Activated T-cell treated with anti-CD3 and anti-CD28 coated beads, Interleukin-2, amount 50 U/mL, for 48 hours (primary cell): ENCODE results near the gene ALPL.
A peak's percentile ranks its signal among the peaks of the same experiment; 100 is the strongest.

ENCODE experiments used
- DNase-seq, 2 experiments: peaks; one replicate each; pipeline ENCODE4 v3.0.0-alpha.2; 2020

ALPL gene

DNA sequence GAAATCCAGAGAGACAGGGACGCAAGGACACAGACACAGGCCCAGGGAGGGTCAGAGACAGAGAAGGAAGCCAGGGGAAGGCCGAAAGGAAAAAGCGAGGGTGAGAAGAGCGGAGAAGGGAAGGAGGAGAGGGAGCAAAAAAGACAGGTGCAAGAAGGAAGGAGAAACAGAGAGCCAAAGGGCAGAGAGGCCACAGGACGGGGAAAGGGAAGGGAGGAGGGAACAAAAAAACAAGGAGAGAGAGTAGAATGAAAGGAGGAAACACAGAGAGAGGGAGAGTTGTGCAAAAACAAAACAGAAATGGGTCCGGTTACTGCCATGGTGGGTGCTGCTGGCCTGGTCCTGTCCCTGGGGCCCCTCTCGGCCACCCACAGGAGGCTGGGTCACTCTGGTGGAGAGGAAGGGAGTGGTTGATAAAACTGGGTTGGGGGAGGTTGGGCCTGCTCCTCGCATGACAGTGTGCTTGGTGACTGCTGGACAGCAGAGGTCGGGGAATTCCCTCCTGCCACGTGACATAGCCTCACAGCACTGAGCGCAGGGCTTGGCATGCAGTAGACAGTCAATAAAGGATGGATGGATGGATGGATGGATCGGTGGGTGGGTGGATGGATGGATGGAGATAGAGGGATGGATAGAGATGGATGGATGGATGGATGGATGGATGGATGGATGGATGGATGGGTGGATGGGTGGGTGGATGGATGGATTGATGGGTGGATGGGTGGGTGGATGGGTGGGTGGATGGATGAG is 95.2 kb downstream of the ALPL start:
- no peak for DNase-seq

DNA sequence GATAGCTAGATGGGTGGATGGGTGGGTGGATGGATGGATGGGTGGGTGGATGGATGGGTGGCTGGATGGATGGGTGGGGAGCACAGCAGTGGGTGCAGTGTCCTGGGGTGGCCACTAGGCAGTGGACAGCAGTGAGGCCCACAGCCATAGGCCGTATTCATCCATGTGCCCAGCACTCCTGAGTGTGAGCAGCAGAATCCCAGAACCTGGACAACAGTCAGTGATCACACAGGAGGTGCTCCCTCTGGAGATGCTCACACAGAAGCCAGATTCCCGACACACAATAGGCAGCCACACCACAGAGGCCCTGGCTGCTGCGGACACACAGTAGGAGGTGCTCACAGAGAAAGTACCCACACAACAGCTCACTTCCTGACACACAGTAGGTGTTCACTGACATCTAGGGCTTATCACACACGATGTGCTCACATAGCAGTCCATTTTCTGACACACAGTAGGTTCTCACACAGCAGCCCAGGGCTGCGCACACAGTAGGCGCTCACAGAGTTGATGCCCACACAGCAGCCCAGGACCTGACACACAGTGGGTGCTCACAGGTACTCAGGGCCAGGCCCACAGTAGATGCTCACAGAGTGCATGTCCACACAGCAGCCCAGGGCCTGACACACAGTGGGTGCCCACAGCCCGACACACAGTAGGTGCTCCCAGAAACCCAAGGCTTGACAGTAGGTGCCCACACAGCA is 95.9 kb downstream of the ALPL start:
- no peak for DNase-seq

DNA sequence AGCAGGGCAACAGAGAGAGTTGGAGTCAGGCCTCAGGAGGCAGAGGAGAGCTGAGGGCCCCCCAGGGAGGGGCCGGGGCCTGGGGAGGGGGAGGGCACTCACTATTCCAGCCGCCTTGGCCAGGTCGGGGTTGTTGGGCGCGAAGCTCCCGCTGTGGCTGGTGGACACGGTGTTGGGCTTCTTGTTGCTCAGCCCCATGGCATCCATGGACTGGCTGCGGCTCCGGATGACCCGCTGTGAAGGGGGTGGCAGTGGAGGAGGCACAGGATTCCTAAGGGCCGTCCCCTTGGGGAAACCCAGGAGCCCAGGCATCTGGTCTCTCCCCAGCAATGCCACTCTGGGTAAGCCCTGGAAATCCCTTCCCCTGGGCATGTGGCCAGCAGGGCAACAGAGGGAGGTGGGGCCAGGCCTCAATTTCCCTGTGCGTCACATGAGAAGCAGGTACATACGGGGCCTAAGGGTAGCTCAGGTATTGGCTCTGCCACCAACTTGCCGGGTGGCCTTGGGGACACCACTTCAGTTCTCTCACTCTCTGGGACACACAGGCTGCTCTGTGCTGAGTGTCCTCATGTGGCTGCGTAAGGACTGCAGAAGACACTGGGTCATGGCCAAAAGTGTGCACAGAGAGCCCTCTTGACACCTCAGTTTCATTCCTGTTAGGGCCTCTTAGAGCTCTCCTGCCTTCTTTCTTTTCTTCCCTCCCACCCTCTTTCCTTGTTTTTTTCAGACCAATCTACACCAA is 96.9 kb downstream of the ALPL start:
- DNase-seq: no peak

DNA sequence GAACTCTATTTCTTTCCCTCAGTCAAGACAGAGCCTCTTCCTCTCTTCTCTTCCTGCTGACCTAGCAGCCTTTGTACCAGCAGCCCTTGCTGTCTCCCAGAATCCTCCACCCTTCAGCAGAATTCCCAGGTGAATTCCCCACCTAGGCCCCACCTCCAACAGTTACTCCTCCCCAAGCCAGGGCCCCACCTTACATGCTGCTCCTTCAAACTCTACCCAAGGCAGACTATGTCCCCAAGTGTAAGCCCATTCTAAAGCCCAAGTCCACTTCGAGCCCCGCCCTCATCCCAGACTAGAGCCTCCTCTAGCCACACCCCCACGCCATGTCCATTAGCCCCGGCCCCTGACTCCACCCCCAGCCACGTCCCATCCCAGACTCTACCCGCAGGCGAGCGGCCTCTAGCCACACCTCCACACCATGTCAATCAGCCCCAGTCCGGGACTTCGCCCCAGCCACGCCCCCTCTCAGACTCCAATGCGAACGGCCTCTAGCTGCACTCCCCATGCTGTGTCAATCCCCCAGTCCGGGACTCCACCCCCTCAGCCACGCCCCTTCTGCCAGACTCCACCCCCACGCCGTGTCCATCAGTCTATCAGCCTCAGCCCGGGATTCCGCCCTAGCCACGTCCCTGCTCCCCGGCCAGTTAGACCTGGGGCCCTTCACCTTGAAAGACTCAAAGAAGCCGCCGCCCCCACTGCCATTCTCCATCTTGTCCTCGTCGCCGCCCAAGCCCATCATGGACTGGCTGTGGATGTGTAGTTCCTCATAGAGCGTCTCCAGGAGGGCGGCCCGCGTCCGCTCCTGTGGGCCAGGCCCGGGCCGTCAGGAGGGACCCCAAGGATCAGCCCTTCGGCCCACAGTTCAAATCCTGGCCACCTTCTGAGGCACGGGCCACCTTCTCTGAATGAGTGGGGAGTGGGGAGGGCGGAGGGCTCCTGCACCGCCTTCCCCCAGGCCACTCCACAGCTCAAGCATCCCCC is 98.6 kb downstream of the ALPL start:
- peak; percentile 82 for DNase-seq

DNA sequence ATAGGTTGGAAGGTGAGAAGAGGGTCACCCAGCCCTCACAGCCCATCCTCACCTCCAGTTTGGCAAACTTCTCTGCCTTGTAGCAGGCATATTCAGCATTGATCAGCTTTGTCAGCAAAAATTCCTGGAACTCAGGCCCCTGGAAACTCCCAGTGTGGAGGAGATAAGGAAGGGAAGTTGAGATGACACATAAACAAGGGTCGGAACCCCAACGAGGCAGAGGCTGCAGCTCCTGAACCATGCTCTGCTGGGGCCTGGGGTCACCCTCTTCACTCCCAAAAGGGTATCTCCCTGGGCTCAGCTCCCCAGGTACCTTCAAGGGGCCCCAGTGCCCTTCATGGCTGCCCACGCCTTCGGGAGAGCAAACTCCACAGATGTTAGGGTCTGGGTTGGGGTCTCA is 99.6 kb downstream of the ALPL start:
- no peak for DNase-seq

DNA sequence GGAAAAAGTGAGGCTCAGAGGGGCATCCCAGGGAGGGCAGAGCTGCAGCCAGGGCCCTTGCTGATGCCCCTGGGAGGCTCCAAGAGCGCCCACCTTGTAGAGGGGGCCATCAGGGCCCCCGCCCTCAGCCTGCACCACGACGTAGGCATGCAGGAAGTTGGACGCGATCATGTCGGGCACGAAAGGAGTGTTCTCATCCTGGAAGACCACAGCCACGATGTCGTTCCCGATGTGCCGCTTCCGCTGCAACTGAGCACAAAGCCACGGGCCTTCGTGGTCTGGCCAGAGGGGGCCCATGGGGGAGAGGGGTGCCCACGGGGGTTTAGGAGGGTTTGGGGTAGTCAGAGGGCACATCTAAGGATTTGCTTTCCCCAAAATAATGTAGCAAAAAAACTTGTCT is 100.8 kb downstream of the ALPL start:
- no peak for DNase-seq

DNA sequence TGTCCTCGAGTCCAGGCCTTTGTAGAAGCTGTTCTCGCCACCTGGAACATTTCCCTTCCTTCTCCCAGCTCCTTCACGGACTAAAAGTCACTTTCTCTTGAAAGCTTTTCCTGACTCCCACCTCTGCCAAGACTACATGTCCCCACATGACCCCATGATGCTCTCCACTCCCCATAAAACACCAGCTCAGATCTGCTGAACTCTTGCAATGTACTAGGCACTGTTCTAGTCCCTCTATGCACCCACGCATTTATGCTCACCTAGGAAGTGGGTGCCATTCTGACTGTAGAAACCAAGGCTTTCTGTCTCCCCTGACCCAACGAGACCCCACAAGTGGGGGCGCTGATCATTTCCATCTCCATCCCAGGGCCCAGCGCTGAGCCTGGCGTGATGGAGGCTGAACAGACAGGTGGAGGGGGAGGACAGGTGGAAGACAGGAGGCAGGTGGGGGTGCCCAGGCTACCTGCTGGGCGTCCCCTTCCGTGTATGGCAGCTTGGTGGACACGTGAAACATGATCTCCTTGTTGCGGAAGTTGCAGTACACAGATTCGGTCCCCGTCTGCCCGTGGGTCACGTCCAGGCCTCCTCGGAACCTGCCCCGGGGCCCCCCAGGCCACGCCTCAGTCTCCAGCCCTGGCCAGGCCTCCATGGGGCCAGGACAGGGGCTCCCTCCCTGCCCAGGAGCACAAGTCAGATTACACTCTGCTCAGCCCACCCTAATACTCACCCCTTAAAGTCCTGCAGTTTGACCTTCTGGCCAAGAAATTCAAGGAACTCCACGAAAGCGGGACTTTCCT is 102.0 kb downstream of the ALPL start:
- no peak for DNase-seq

DNA sequence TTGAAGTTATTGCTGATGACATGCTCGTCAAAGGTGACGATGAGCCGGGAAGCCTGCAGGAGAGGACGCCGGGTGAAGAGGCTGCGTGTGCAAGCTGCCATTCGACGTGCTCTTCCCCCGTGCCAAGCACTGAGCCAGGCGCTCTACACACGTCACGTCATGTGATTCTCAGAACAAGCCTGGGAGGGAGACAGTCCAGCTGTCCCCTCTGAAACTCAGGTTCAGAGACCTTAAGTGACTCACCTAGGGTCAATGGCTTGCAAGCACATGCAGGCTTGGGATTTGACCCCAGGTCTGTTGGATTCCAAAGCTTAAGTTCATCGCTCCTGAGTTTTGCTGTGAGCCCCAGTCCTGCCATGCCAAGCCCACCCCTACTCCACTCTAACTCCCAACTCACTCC is 102.8 kb downstream of the ALPL start:
- no peak for DNase-seq

DNA sequence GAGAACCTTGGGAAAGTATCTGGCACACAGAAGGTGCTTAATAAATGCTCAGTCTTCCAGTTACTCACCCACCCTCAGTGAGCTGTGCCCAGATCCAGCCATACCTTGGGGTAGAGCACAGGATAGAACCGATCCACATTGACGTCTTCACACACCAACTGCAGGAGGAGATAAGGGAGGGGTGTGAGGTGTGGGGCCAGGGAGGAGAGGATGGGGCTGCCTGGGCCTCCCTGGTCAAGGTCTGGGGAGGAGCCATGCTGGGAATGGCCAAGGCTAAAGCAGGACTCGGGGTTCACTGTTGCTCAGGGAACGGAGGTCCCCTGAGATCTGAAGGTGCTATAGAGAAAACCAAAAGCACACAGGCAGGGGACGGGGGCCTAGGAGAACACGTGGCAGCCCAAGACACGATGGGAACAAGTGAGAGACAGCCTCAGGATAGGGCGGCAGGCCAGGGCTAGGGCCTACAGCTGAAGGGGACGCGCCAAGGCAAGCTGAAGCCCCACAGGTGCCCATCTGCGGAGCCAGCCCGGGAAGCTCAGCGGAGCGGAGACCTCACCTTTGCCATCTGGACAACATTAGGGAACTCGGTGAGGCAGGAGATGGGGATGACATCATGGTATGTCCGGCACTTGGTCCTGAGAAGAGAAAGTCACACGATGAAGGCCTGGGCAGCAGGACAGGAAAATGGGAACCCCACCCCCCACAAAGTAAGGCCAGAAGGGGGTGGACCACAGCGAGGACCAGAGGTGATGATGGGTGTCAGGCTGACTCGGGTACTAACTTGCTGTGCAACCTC is 104.0 kb downstream of the ALPL start:
- no peak for DNase-seq

DNA sequence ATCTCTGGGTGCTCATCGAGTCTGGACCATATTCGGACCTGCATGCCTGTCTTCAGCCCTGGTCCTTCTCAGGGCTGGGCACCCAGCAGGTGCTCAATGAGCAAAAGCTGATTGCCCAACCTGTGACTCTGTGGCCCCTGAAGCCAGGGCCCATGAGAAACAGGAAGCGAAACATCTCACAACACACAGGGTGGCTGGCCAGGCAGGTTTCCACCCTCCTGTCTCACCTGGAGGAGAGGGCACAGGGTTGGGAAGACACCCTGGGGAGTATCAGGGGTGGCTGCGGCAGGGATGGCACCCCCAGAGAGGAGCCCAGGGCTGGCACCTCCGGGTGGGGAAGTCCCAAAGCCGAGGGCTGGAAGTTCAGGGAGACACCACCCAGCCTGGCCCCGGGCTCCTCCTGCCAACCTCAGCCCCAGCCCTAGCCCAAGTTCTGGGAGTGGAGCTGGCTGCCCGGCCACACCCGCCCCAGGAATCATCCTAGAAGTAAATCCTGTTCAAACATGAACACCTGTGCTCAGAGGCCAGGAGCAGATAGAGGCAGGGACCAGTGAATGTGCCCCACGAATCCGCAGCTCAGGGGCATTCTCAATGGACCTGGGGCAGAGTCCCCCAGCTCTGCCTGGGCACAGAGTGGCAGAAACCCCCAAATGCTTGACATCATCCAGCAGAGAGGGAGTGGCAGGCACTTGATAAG is 105.3 kb downstream of the ALPL start:
- DNase-seq: no peak

DNA sequence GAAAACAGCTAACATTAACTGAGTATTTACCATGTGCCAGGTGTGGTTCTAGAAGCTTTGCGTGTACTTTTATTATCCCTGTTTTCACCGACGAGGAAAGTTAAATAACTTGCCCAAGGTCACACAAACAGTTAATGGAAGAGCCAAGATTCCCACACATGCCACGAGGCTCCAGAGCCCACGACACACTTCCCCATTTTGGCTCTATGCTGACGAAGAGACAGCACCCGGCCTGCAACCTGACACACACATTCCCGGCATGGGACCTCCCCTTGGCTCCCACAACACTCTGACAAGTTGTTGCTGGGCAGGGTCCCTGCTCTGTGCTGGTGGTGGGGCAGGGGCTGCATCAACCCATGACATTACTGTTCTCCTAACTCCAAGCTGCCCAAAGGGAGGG is 107.1 kb downstream of the ALPL start:
- no peak for DNase-seq

DNA sequence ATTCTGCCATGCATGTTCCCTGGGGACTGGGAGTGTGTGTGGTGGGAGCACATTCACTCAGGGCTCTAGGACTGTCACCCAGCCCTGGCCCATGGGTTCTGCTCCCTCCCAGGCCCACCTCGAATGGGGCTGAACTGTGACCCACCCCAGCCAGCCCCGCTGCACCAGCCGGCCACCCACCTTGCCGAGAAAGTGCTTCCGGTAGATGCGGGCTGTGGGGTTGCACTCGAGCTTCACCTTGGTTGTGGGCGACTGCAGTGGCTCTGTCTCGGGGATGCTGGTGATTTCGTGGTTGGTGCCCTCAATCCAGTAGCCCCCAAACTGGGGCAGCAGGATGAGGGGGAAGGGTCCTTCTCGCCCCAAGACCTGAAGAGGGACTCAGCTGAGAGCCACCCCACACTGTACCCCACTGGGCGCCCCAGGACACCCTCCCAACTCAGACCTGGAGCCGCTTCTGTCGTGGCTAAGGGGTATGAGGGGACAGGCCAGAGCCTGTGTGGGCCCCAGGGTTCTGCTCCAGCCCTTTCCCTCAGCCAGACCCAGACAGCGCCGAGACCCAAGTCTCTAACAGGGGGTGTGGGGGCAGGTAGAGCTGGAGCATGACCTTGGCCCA is 108.0 kb downstream of the ALPL start:
- no peak for DNase-seq

DNA sequence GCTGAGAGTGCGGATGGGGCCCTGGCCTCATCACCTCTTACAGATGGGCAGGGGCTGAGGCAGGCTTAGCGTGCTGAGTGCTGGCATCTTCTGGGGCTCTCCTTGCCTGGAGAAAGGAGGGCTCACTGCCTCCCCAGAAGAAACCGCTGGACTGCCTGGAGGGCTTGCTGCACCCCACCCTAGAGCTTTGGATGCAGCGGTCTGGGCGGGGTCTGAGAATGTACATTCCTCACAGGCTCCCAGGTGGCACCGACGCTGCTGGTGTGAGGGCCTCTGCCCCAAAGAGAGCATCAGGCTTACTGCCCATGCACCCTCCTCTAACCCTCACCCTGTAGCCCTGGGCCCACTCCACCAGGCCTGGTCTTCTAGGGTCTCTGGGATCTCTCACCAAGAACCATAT is 108.8 kb downstream of the ALPL start:
- DNase-seq: no peak

DNA sequence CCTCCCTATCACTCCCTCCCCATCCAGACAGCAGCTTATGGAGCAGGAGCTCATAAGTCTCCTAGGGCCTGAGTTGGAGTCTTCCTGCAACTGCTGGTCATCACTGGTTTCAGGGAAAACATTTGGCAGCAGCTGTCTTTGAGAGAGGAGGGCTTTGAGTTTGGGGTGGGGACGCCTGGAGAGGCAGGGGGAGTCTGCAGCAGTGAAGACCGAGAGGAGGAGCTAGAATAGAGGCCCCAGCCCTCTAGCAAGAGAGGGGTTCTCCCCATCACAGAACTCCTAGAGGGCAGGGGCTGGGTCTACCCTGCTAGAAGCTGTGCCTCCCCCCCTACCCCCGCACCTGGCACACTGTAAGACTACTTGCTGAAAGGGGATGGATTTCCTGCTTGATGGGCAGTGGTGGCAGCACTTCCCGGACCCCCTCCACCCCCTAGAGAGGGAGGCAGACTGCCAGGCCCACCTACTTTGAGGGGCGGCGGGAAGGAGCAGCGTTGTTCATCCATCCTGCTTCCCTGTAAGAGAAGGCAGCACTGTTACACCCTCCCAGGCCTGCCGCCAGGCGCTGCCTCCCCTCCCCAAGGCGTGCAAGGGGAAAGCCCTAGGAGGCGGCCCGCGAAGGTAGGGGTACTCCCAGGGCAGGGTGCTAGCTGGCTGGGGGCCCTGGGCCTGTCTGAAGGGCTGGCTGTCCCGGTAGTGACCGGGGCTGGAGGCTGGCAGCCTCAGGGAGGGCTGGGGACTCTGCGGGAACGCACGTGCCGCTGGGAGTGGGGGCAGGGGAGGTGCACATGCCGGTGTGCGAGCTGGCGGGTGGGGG is 109.5 kb downstream of the ALPL start:
- no peak for DNase-seq

DNA sequence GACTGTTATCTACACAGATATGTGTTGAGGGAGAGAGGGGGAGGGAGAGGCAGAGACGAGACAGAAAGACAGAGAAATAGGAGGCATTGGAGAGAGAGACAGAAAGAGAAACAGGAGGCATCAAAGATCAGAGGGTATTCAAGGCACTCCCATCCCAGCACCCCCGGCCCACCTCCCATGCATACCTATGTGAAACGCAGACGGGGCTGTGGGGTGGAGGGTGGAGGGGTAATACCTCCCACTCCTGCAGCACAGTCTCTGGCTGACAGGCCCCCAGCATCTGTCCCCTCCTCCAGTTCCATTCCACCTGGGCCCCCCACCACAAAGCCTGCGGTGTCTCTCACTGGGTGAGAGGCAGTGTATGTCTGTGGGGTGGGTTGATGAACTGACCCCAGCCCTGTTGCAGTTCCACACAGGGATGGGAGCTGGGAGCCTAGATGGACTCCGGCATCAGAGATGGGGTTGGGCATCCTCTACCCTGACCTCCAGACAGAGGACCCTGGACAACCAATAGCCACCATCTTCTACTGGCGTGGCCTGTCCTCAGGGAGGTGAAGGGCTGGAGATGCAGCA is 110.2 kb downstream of the ALPL start:
- DNase-seq: no peak

DNA sequence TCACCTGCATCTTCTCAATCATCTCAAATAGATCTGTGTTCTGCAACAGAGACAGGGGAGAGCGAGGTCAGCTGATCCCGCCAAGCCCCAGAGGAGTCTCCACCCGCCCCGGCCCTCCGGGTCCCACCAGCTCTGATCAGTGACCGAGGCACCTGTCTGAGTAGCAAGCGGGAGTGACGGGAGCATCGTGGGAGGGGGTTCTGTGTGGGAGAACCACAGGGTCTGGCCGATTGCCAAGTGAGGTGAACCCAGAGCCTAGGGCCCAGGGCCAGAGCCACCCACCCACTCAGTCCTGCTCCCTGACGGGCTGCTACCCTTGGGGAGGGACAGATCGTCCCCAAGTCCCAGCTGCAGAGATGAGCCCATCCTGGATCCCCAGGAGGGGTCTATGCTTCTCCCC is 110.8 kb downstream of the ALPL start:
- no peak for DNase-seq

DNA sequence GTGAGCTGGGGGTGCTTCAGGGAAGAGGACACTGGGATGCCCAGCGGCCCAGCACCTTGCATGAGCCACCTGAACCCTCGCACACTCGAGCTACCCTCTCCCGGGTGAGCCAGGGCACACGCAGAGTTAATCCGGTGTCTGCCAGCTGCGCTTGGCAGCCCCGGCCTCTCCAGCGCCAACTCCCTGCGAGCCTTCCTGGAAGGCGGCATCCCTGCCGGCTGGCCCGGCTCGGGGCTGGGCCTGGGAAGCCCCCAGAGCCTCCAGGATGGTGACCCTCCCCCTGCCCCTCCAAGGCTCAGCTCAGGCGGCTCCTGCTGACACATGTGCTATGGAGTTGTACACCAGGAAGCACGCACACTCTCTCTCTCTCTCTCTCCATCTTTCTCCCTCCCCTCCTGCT is 111.3 kb downstream of the ALPL start:
- DNase-seq: no peak

DNA sequence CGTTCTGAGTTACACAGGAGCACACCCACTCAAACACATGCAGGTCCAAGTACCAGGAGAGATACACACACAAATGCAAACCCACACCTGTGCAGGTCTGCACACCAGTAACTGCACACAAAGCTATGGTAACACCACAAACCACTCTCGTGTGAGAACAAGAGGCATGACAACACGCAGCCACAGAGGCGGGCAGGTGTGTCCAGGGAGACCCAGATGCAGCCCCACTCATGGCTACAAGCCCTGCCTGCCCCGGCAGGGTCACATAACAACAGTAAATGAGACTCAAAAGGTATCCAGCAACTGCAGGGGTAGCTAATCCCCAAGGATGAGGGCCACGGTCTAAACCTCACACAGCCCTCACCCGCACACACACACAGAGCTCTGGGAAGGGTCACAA is 111.8 kb downstream of the ALPL start:
- no peak for DNase-seq
